RWPE2 (cell line): ENCODE data around the gene GNG4.

ENCODE experiments used
- ATAC-seq: fragments of 200-7000 bp; cut with Tn5 transposase; 3 replicates; pipeline ENCODE4 v1.9.1; 2021; ENCODE audit warnings: low read depth
- DNase-seq: peaks from one replicate; pipeline ENCODE4 v3.0.0-alpha.2; 2020; ENCODE audit warnings: low spot score
- H3K27ac ChIP-seq: fragments of 450-650 bp; 2 replicates; pipeline ENCODE4 v1.5.1; 2017; ENCODE audit warnings: mild to moderate bottlenecking; ENCODE audit not compliant: poor library complexity, severe bottlenecking
- H3K27me3 ChIP-seq: fragments of 250-450 bp; sonication (Bioruptor Pico); 2 replicates; pipeline ENCODE4 v1.5.1; 2021; ENCODE audit warnings: mild to moderate bottlenecking, moderate library complexity; ENCODE audit not compliant: insufficient read depth, poor library complexity, severe bottlenecking
- H3K36me3 ChIP-seq: fragments of 250-450 bp; sonication (Bioruptor Pico); 2 replicates; pipeline ENCODE4 v1.5.1; 2020; ENCODE audit warnings: low read depth, mild to moderate bottlenecking, moderate library complexity
- H3K4me1 ChIP-seq: fragments of 250-450 bp; sonication (Bioruptor Pico); 2 replicates; pipeline ENCODE4 v1.5.1; 2021; ENCODE audit warnings: mild to moderate bottlenecking, moderate library complexity; ENCODE audit not compliant: insufficient read depth, poor library complexity, severe bottlenecking
- H3K4me3 ChIP-seq: fragments of 250-450 bp; sonication (Bioruptor Pico); 2 replicates; pipeline ENCODE4 v1.5.1; 2021; ENCODE audit warnings: mild to moderate bottlenecking, moderate library complexity; ENCODE audit not compliant: severe bottlenecking
- H3K9me3 ChIP-seq: fragments of 250-450 bp; sonication (Bioruptor Pico); 2 replicates; pipeline ENCODE4 v1.5.1; 2021; ENCODE audit warnings: mild to moderate bottlenecking, moderate library complexity; ENCODE audit not compliant: severe bottlenecking
- TF ChIP-seq, protein P1 (sequence below): fragments of 450-650 bp; IDR thresholded peaks from one replicate; pipeline ENCODE4 v1.5.1; 2017; ENCODE audit warnings: mild to moderate bottlenecking, moderate library complexity; ENCODE audit not compliant: poor library complexity, severe bottlenecking

The GNG4 gene

DNA sequence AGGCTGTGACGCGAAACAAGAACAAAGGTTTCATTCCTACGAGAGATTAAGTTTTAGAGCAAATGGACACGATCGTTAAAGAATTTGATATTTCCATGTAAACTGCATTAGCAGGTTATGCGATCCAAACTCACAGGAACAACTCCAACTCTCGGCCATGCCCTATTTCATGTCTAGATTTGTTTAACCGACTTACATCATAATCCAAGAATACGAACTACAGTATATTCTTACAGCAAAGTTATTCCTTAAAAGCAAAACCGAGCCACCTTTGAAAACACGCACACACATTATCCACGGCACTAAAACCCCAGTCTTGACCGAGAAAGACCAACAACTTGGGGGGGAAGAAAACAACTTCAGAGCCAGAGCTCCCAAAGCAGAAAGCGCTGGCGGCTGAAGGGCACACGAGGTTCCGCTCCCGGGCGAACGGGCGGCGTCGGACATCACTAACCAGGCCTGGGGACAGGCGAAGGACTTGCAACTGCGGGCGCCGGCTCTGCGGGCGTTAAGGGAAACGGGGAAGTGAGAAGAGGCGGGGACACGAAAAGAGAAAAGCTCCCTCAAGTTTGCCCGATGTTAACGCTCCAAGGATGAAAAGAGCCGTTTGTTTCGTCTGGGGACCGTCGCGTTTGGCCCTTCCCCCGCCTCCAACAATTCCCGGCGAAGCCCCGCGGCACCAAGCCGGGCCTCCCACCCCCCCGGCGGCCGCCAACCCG is 146.0 kb downstream of the GNG4 start:
- no peaks in the 10 kb centered on the region for H3K27me3 ChIP-seq
- ATAC-seq (no peak), DNase-seq (no peak)
- no peaks in the 10 kb centered on the region for H3K36me3 ChIP-seq
- H3K4me1 ChIP-seq, result peaks cover 11% of the 10 kb centered on the region
- peak overlapping the region; percentile 76 for H3K4me3 ChIP-seq
- H3K27ac ChIP-seq, result peak overlapping the region; percentile 95
- TF ChIP-seq, protein P1, sequence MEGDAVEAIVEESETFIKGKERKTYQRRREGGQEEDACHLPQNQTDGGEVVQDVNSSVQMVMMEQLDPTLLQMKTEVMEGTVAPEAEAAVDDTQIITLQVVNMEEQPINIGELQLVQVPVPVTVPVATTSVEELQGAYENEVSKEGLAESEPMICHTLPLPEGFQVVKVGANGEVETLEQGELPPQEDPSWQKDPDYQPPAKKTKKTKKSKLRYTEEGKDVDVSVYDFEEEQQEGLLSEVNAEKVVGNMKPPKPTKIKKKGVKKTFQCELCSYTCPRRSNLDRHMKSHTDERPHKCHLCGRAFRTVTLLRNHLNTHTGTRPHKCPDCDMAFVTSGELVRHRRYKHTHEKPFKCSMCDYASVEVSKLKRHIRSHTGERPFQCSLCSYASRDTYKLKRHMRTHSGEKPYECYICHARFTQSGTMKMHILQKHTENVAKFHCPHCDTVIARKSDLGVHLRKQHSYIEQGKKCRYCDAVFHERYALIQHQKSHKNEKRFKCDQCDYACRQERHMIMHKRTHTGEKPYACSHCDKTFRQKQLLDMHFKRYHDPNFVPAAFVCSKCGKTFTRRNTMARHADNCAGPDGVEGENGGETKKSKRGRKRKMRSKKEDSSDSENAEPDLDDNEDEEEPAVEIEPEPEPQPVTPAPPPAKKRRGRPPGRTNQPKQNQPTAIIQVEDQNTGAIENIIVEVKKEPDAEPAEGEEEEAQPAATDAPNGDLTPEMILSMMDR, result no peak
- no peaks in the 10 kb centered on the region for H3K9me3 ChIP-seq

DNA sequence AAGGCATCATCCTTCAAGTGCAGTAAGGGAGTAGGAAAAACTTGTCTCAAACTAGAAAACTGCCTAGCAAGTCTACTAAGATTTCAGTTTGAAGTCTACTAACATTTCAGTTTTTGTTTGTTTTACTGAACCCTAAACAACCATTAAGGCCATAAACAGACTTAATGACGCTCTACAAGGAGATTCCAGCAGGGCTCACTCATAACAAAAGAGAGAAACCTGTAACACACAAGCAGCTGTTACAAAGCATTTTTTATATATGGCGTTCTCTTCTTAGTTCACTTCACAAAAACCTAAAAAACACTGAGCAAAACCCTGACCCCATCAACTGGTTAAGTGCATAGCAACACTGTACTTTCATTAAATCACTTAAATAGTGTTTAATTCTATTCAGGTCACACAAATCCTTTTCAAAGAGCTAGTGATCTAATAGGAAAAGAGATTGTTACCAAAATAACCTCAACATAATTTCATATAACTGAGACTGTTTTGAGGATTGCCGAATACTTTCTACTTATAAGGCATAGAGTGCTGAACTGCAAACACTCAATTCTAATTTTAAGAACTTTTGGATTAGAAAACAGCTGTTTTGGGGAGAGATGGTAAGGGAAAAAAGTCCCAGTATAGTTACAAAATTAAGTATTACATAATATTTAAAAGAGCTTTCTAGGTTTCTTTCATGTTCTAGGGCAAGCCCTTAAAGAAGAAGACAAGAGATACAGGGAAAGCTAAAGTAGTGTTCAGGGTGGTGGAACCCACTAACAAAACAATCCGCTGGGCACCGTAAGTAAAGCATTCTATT is 146.8 kb downstream of the GNG4 start:
- DNase-seq (no peak), ATAC-seq (no peak)
- Histone ChIP-seq H3K27me3 (no peaks in the 10 kb centered on the region), H3K36me3 (no peaks in the 10 kb centered on the region), H3K4me3 (peak overlapping the region; percentile 76), H3K9me3 (no peaks in the 10 kb centered on the region), H3K27ac (peak overlapping the region; percentile 95), H3K4me1 (peaks cover 11% of the 10 kb centered on the region)
- TF ChIP-seq, protein P1, result no peak

DNA sequence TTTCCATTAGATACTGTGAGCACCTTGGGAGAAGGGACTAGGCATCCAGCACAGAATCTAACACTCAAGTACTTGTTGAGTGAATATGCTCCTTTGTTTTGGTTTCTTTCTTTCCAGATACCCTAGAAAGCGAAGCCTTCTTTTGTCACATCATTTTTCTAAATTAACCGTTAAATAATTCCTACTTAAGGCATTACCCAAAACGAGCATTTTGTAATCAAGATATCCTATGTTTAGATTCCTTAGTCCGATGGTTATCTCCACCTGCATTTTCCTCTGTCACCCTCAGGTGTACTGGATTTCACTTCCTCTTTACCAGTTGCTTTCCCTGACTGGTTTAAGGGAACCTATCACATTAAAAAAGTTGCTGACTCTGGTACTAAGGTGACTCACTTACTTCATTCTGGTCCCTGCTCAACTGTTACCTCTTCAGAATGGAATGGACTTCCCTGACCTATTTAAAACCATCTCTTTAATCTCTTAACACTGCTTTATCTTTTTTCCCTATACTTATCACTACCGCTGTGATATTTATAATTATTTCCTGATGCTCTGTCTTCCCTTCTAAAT is 148.5 kb downstream of the GNG4 start:
- ATAC-seq (0 out of 3 replicates have a peak, but pooled peaks have one; percentile 18), DNase-seq (no peak)
- H3K9me3 ChIP-seq, result no peaks in the 10 kb centered on the region
- H3K27ac ChIP-seq, result no peak overlapping the region
- peaks cover under 1% of the 10 kb centered on the region for H3K36me3 ChIP-seq
- H3K27me3 ChIP-seq, result no peaks in the 10 kb centered on the region
- no peak overlapping the region for H3K4me3 ChIP-seq
- TF ChIP-seq, protein P1, result no peak
- H3K4me1 ChIP-seq, result peaks cover 11% of the 10 kb centered on the region
